Psoas muscle (tissue), 8 donors: ENCODE data around the gene ADAMTS3. TPM values are rescaled to one million over a fixed set of nuclear protein-coding genes. Genes with fewer than 3 reads are reported as not detected.

Experiments used
- ATAC-seq, 4 donors: fragments of 200-7000 bp; cut with Tn5 transposase; one replicate each; pipeline ENCODE4 v1.9.1; 2020; ENCODE audit warnings: moderate library complexity in 3 of 4, mild to moderate bottlenecking in 2 of 4
- DNase-seq, 2 donors: peaks; one replicate each; pipeline ENCODE4 v3.0.0-alpha.2; 2020
- H3K27ac ChIP-seq: fragments of 200-600 bp; one replicate; pipeline ENCODE4 v1.8.0; 2022
- H3K27me3 ChIP-seq, 3 donors: fragments of 200-600 bp in 1 of 3; one replicate each; pipeline versions ENCODE4 v1.6.1 to v1.8.0; 2013 to 2022; ENCODE audit warnings: low read length in 2 of 3, mild to moderate bottlenecking in 2 of 3, moderate library complexity in 1 of 3; ENCODE audit not compliant: insufficient read depth in 3 of 3
- H3K36me3 ChIP-seq, 2 donors: fragments of 200-600 bp in 1 of 2; one replicate each; pipeline versions ENCODE4 v1.6.1 to v1.8.0; 2013 to 2022; ENCODE audit warnings: low read depth in 1 of 2, mild to moderate bottlenecking in 1 of 2, moderate library complexity in 1 of 2; ENCODE audit not compliant: insufficient read depth in 1 of 2
- H3K4me1 ChIP-seq: fragments of 200-600 bp; one replicate; pipeline ENCODE4 v1.8.0; 2022
- H3K4me3 ChIP-seq: fragments of 200-600 bp; one replicate; pipeline ENCODE4 v1.8.0; 2022; ENCODE audit warnings: mild to moderate bottlenecking
- H3K9me3 ChIP-seq: fragments of 200-600 bp; one replicate; pipeline ENCODE4 v1.8.0; 2022
- WGBS, 3 donors: extraction: QIAGEN DNeasy Blood & Tissue Kit; methylation state at CpG; one replicate each; pipeline versions ENCODE4 v1.1.6 to v1.1.7; 2013; 5-methylcytosine and 5-hydroxymethylcytosine counted together
- intact Hi-C, 2 donors: fragments of 100-400 bp; cut with DNase I; formaldehyde crosslinking; loops; one replicate each; pipeline versions ENCODE4 v1.11.0 to v1.14.2; 2022
- polyA plus RNA-seq, 3 donors: library from polyadenylated mRNA; stranded (reverse); fragments of 200-250 nt; gene quantifications; one replicate each; pipeline ENCODE4 v1.2.3, GENCODE V29; 2013
- total RNA-seq, 4 donors: library from RNA; stranded (reverse); fragmentation: NEBNext Ultra II Directional in 2 of 4; extraction: Animal tissue kit (Norgen Biotek cat#: 25700) in 2 of 4; gene quantifications; one replicate each; pipeline versions ENCODE4 v1.2.1 to v1.2.4, GENCODE V29; 2021 to 2023
- TF ChIP-seq, protein P1 (sequence below): fragments of 200-600 bp; IDR thresholded peaks from one replicate; pipeline ENCODE4 v1.8.0; 2022; ENCODE audit warnings: antibody characterized with exemption
- donor health status: healthy with polysubstance abuse.
- donor health status: DM: no; HTN: no; CAD: no; lungs with moderate emphysema.
- donor health status: Bipolar disorder and iron deficiency.
- donor health status: healthy.
- donor health status: DM: yes; HTN: yes; CAD: no.
- donor health status: DM: no; HTN: no; CAD: no.
- donor health status: DM: no; HTN: no; CAD: no.
- donor health status: DM: yes; HTN: yes; CAD: no.

ADAMTS3 gene
- total and polyA plus RNA-seq, 7 donors = 0.01 to 0.89 (median 0.13) TPM

DNA sequence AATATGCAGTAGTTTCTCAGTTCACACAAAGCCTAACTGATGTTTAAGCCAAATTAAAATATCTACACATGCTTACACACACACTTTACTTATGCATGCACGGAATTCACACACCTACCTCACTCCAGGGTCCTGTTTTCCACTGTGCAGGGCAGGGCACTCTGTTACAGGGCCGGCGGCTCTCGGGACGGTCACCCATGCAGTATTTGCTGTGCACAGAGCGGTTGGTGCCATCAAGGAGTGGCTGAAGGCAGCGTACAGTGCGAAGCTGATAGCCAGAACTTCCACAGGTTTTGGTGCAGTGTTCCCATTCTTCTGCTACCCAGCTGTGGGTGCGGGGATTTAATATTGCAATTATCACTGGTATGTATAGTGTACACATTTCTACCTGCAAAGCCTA, 278.3 kb downstream of the ADAMTS3 start:
- no peak overlapping the region for H3K27ac ChIP-seq
- no peaks in the 10 kb centered on the region for H3K9me3 ChIP-seq
- no peaks in the 10 kb centered on the region for H3K4me1 ChIP-seq
- intact Hi-C loops = no loop called here
- ATAC-seq (no peak), DNase-seq (no peak)
- H3K4me3 ChIP-seq = no peak overlapping the region
- 90 to 95% (median 93%) methylated on average over 9 of the region's 9 CpGs for WGBS, 3 donors
- TF ChIP-seq, protein P1, sequence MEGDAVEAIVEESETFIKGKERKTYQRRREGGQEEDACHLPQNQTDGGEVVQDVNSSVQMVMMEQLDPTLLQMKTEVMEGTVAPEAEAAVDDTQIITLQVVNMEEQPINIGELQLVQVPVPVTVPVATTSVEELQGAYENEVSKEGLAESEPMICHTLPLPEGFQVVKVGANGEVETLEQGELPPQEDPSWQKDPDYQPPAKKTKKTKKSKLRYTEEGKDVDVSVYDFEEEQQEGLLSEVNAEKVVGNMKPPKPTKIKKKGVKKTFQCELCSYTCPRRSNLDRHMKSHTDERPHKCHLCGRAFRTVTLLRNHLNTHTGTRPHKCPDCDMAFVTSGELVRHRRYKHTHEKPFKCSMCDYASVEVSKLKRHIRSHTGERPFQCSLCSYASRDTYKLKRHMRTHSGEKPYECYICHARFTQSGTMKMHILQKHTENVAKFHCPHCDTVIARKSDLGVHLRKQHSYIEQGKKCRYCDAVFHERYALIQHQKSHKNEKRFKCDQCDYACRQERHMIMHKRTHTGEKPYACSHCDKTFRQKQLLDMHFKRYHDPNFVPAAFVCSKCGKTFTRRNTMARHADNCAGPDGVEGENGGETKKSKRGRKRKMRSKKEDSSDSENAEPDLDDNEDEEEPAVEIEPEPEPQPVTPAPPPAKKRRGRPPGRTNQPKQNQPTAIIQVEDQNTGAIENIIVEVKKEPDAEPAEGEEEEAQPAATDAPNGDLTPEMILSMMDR = no peak
- H3K27me3 ChIP-seq = no peaks in the 10 kb centered on the region
- no peaks in the 10 kb centered on the region for H3K36me3 ChIP-seq

DNA sequence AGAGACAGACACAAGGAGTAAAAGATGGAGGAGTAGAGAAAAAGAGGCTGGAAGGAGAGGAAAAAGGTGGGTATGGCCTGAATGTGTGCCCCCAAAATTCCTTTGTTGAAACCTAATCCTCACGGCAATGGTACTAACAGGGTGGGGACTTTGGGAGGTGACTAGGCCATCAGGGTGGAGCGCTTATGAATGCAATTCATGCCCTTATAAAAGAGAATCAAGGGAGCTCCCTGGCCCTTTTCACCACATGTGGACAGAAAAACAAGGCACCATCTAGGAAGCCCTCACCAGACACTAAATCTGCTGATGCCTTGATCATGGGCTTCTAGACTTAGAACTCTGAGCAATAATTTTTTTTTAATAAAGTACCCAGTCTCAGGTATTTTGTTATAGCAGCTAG, 282.1 kb downstream of the ADAMTS3 start:
- no peak overlapping the region for H3K27ac ChIP-seq
- 78 to 87% (median 81%) methylated on average over 2 of the region's 2 CpGs for WGBS, 3 donors
- H3K4me3 ChIP-seq = no peak overlapping the region
- no peaks in the 10 kb centered on the region for H3K9me3 ChIP-seq
- ATAC-seq = no peak
- no peaks in the 10 kb centered on the region for H3K27me3 ChIP-seq
- no peaks in the 10 kb centered on the region for H3K4me1 ChIP-seq
- intact Hi-C loops = no loop called here
- TF ChIP-seq, protein P1 = no peak
- H3K36me3 ChIP-seq = no peaks in the 10 kb centered on the region
- DNase-seq = no peak

DNA sequence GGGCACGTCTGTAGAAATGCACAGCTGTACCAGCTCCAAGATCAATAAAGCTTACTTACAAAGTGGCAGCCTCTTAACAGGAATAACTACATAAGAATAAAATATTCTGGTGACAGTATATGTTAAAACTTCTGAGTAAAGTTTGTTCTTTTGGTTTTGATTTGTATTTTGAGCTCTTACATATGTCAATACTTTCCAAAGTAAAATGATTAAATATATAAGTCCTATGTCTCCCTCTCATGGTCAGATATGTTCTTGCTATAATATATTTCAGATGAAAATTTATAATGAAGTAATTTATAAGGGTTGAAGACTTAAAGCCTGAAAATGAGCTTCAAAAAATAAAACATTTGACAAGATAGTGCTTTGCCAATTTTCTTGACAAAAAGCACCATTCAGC, 282.8 kb downstream of the ADAMTS3 start:
- ATAC-seq = no peak
- Histone ChIP-seq H3K4me1 (no peaks in the 10 kb centered on the region), H3K4me3 (no peak overlapping the region), H3K36me3 (no peaks in the 10 kb centered on the region), H3K27me3 (no peaks in the 10 kb centered on the region), H3K27ac (no peak overlapping the region), H3K9me3 (no peaks in the 10 kb centered on the region)
- TF ChIP-seq, protein P1 = no peak
- 77 to 82% (median 79%) methylated on average over 1 of the region's 1 CpG for WGBS, 3 donors
- intact Hi-C loops = no loop called here
- no peak for DNase-seq

DNA sequence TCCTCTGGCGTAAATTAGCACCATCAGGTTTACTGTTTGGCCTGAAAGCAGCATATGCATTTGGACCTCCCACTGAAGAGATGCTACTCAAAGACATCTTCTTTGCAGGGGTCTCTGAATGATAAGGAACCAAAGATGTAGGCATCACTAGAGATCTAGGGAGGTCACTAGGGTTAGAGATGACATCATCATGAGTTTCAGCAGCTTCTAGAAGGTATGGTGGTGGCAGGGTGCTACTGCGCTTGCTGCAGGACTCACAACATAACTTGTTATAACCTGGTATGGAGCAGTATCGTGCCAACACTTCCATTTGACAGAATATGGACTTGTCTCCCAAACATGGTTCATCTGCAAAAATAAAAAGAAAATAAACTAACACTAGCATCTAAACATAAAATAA, 285.7 kb downstream of the ADAMTS3 start:
- intact Hi-C loops = no loop called here
- Histone ChIP-seq H3K27me3 (no peaks in the 10 kb centered on the region), H3K4me3 (no peak overlapping the region), H3K9me3 (no peaks in the 10 kb centered on the region), H3K4me1 (no peaks in the 10 kb centered on the region), H3K27ac (no peak overlapping the region), H3K36me3 (no peaks in the 10 kb centered on the region)
- ATAC-seq (no peak), DNase-seq (no peak)
- TF ChIP-seq, protein P1 = no peak
- WGBS, 3 donors = 91 to 99% (median 95%) methylated on average over 3 of the region's 3 CpGs

DNA sequence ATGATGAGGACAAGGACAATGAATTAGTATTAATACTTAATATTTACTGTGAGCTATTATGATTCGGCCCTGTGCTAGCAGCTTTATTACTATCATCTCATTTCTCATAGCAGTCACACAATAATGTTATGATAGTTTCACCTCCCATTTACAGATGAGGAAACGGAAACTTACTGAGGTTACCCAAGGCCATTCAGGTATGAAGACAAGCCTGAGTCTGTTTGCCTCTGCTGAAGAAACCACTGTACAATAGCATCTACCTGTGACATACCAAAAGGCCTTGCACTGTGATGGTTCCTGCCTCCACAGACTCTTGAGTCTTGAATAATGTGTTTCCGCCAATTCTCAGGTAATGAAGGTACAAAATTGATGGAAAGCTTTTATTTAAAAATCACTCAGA, 288.8 kb downstream of the ADAMTS3 start:
- no peaks in the 10 kb centered on the region for H3K27me3 ChIP-seq
- H3K9me3 ChIP-seq = no peaks in the 10 kb centered on the region
- no peak for ATAC-seq
- no peak overlapping the region for H3K4me3 ChIP-seq
- H3K27ac ChIP-seq = no peak overlapping the region
- no peaks in the 10 kb centered on the region for H3K4me1 ChIP-seq
- H3K36me3 ChIP-seq = no peaks in the 10 kb centered on the region
- DNase-seq = no peak
- intact Hi-C loops = no loop called here
- WGBS, 3 donors = 92 to 97% (median 96%) methylated on average over 3 of the region's 3 CpGs
- TF ChIP-seq, protein P1 = no peak
